A549 (cell line): ENCODE results near the gene TRAF3. TPM values are rescaled to one million over a fixed set of nuclear protein-coding genes. Genes with fewer than 3 reads are reported as not detected.

ENCODE experiments used
- ATAC-seq, 2 experiments: fragments of 200-7000 bp in 1 of 2; fragments of >200 bp in 1 of 2; cut with Nextera tagmentation in 1 of 2; cut with Tn5 transposase in 1 of 2; 3 replicates each; pipeline versions ENCODE4 v1.8.0 to v1.9.1; 2018 to 2020; ENCODE audit warnings: mild to moderate bottlenecking in 1 of 2, moderate library complexity in 1 of 2
- CTCF ChIA-PET: fragments of 300-600 bp; sonication (Branson Sonifier 250); formaldehyde crosslinking; extraction: SDS; loops from one replicate; lab custom pipeline; 2021; ENCODE audit warnings: antibody characterized with exemption, inconsistent platforms; lab: Yijun Ruan, JAX
- POLR2A ChIA-PET: fragments of 350-600 bp; formaldehyde crosslinking; extraction: SDS; loops from one replicate; lab custom pipeline; 2021; ENCODE audit warnings: antibody characterized with exemption, inconsistent platforms; lab: Yijun Ruan, JAX
- DNase-seq, 2 experiments: peaks; one replicate each; pipeline versions ENCODE4 v3.0.0 to v3.0.0-alpha.2; 2011 to 2016; ENCODE audit warnings: low read depth in 1 of 2, low spot score in 1 of 2
- FAIRE-seq: peaks from 2 replicates; lab custom pipeline; 2011; peaks lifted over from hg19 to GRCh38; lab: Jason Lieb, UNC
- H3K27ac ChIP-seq, 2 experiments: fragments of >200 bp; sonication (Bioruptor Twin); formaldehyde crosslinking; 3 replicates each; pipeline ENCODE4 v1.5.1; 2016 to 2017
- H3K4me1 ChIP-seq: fragments of >200 bp; sonication (Bioruptor Twin); formaldehyde crosslinking; 3 replicates; pipeline ENCODE4 v1.6.1; 2016
- H3K4me2 ChIP-seq: fragments of >200 bp; sonication (Bioruptor Twin); formaldehyde crosslinking; 3 replicates; pipeline ENCODE4 v1.6.1; 2016
- H3K4me3 ChIP-seq: fragments of >200 bp; sonication (Bioruptor Twin); formaldehyde crosslinking; 3 replicates; pipeline ENCODE4 v1.5.1; 2016
- H3K9me3 ChIP-seq: fragments of >200 bp; sonication (Bioruptor Twin); formaldehyde crosslinking; 3 replicates; pipeline ENCODE4 v1.6.1; 2016
- ATOH8 ChIP-seq: fragments of 250-450 bp; sonication (Bioruptor Pico); IDR thresholded peaks from 2 replicates; pipeline ENCODE4 v1.5.0; 2020; ENCODE audit warnings: low read depth, mild to moderate bottlenecking, moderate library complexity
- CBX2 ChIP-seq: fragments of 200-600 bp; sonication (generic); IDR thresholded peaks from 2 replicates; pipeline ENCODE4 v1.6.1; 2016; ENCODE audit warnings: low read depth, mild to moderate bottlenecking, borderline replicate concordance
- CEBPB ChIP-seq, 2 experiments: fragments of >200 bp in 1 of 2; sonication (Bioruptor Twin) in 1 of 2; formaldehyde crosslinking in 1 of 2; IDR thresholded peaks; 2 replicates each; pipeline ENCODE4 v1.6.1; 2012 to 2016
- EP300 ChIP-seq, 2 experiments: fragments of >200 bp; sonication (Bioruptor Twin); formaldehyde crosslinking; IDR thresholded peaks; 2 replicates in 1 of 2; 3 replicates in 1 of 2; pipeline ENCODE4 v1.6.1; 2016 to 2017
- FOSL2 ChIP-seq, 2 experiments: fragments of 450-650 bp in 1 of 2; fragments of >200 bp in 1 of 2; sonication (Bioruptor Twin) in 1 of 2; formaldehyde crosslinking; IDR thresholded peaks; 2 replicates each; pipeline versions ENCODE4 v1.5.0 to v1.6.1; 2016 to 2020; ENCODE audit warnings: mild to moderate bottlenecking in 1 of 2, moderate library complexity in 1 of 2
- FOXS1 ChIP-seq: fragments of 250-450 bp; sonication (Bioruptor Pico); IDR thresholded peaks from 2 replicates; pipeline ENCODE4 v1.5.0; 2020; ENCODE audit warnings: mild to moderate bottlenecking, moderate library complexity
- HES2 ChIP-seq: fragments of >200 bp; sonication (Bioruptor Twin); formaldehyde crosslinking; IDR thresholded peaks from 2 replicates; pipeline ENCODE4 v1.6.1; 2016
- HEYL ChIP-seq: fragments of 250-450 bp; sonication (Bioruptor Pico); IDR thresholded peaks from 2 replicates; pipeline ENCODE4 v1.8.0; 2021; ENCODE audit warnings: mild to moderate bottlenecking, moderate library complexity
- HMGXB4 ChIP-seq: fragments of 250-450 bp; sonication (Bioruptor Pico); IDR thresholded peaks from 2 replicates; pipeline ENCODE4 v1.5.0; 2021; ENCODE audit warnings: mild to moderate bottlenecking, moderate library complexity, borderline replicate concordance
- MAZ ChIP-seq: fragments of 150-350 bp; IDR thresholded peaks from 2 replicates; pipeline ENCODE4 v1.6.1; 2014; ENCODE audit warnings: antibody characterized with exemption, low read depth, low read length, borderline replicate concordance
- NPAS2 ChIP-seq: fragments of 250-450 bp; sonication (Bioruptor Pico); IDR thresholded peaks from 2 replicates; pipeline ENCODE4 v1.8.0; 2022; ENCODE audit warnings: mild to moderate bottlenecking, moderate library complexity, borderline replicate concordance
- POLR2A ChIP-seq: IDR thresholded peaks from 2 replicates; pipeline ENCODE4 v1.6.1; 2012; ENCODE audit warnings: mild to moderate bottlenecking, low read length
- RAD21 ChIP-seq, 2 experiments: fragments of >200 bp in 1 of 2; sonication (Bioruptor Twin) in 1 of 2; formaldehyde crosslinking in 1 of 2; IDR thresholded peaks in 1 of 2; conservative IDR thresholded peaks in 1 of 2; 2 replicates in 1 of 2; 3 replicates in 1 of 2; pipeline ENCODE4 v1.6.1; 2012 to 2018; ENCODE audit warnings: inconsistent platforms in 1 of 2
- SMC3 ChIP-seq: fragments of >200 bp; sonication (Bioruptor Twin); formaldehyde crosslinking; IDR thresholded peaks from 3 replicates; pipeline ENCODE4 v1.6.1; 2018; ENCODE audit warnings: inconsistent platforms
- WGBS: methylation state at CpG from one replicate; pipeline ENCODE4 v1.1.6; 2017; ENCODE audit errors: missing lambda C conversion rate; 5-methylcytosine and 5-hydroxymethylcytosine counted together
- polyA plus RNA-seq, 4 experiments: library from polyadenylated mRNA; depleted of rRNA in 3 of 4; stranded (reverse); fragments of >200 nt; fragmentation: RNase III in 1 of 4; extraction: RNeasy Plus Mini Kit Qiagen cat#74134 plus additional on column Dnase treatment in 1 of 4; gene quantifications; 2 replicates in 3 of 4; 3 replicates in 1 of 4; pipeline ENCODE4 v1.2.3, GENCODE V29; 2011 to 2017

Gene TRAF3
- polyA plus RNA-seq, 2 of the 4 experiments (the other 2 are of a cell fraction), result 20.2 to 25.5 TPM

- POLR2A ChIA-PET, result no interaction called here
- CTCF ChIA-PET, result interaction anchor here (0.6 to 1.2 kb wide), 2 partner anchors 14 to 56 kb away, joined by 3 read pairs; no protein-coding TSS in a partner anchor
These were observed 22.7 kb downstream of the TRAF3 start for GRCh38 chr14:102799684-102800562.

GRCh38 chr14:102802834-102803523 is 25.7 kb downstream of the TRAF3 start:
- Histone ChIP-seq H3K4me2 (no peak overlapping the region), H3K27ac (no peak overlapping the region), H3K9me3 (no peaks in the 10 kb centered on the region), H3K4me3 (no peak overlapping the region), H3K4me1 (0 out of 3 replicates have a peak, but pooled peaks cover 3% of the 10 kb centered on the region)
- ATAC-seq (no peak), FAIRE-seq (no peak), DNase-seq (no peak)
- ChIA-PET POLR2A (no interaction called here), CTCF (interaction anchor here (0.6 to 1.0 kb wide), 4 partner anchors 27 to 707 kb away, joined by 3 to 4 read pairs (median 4); no protein-coding TSS in a partner anchor)
- 97% methylated on average over 6 of the region's 6 CpGs for WGBS
- TF ChIP-seq CBX2 (no peak), RAD21 (conservative IDR thresholded peaks at IDR 0.05 in 1 of 2, IDR thresholded peaks at IDR 0.05 in 1 of 2) (no peak), HES2 (no peak)

More at GRCh38 chr14:102799684-102800562, 22.7 kb downstream of the TRAF3 start:
- Histone ChIP-seq H3K9me3 (no peaks in the 10 kb centered on the region), H3K4me3 (no peak overlapping the region), H3K4me1 (peaks cover 12% of the 10 kb centered on the region), H3K4me2 (no peak overlapping the region), H3K27ac (0 out of 6 replicates have a peak overlapping the region, but pooled peaks of 1 of the 2 experiments have one; percentile 6)
- DNase-seq (no peak), ATAC-seq (no peak), FAIRE-seq (no peak)
- TF ChIP-seq HEYL, result no peak
- TF ChIP-seq EP300 (IDR thresholded peaks at IDR 0.05), result no peak
- no peak for TF ChIP-seq NPAS2
- no peak for TF ChIP-seq SMC3
- 75% methylated on average over 8 of the region's 8 CpGs for WGBS

- Histone ChIP-seq H3K9me3 (no peaks in the 10 kb centered on the region), H3K4me1 (0 out of 3 replicates have a peak, but pooled peaks cover 5% of the 10 kb centered on the region), H3K27ac (no peak overlapping the region), H3K4me2 (no peak overlapping the region), H3K4me3 (no peak overlapping the region)
- ChIA-PET CTCF (no interaction called here), POLR2A (no interaction called here)
- no peak for TF ChIP-seq HMGXB4 (CRISPR knock-in tag)
- DNase-seq (no peak), FAIRE-seq (no peak), ATAC-seq (no peak)
- WGBS, result 87% methylated on average over 1 of the region's 1 CpG
These were observed 27.6 kb downstream of the TRAF3 start for GRCh38 chr14:102804858-102805257.

- H3K4me2 ChIP-seq, result no peak overlapping the region
- no peaks in the 10 kb centered on the region for H3K9me3 ChIP-seq
- H3K4me3 ChIP-seq, result no peak overlapping the region
- ChIA-PET POLR2A (no interaction called here), CTCF (interaction anchor here (1.7 kb wide), 1 partner anchor 10 kb away, joined by 5 read pairs; no protein-coding TSS in a partner anchor)
- no peak overlapping the region for H3K27ac ChIP-seq
- H3K4me1 ChIP-seq, result 0 out of 3 replicates have a peak, but pooled peaks cover 6% of the 10 kb centered on the region
- FAIRE-seq (no peak), DNase-seq (no peak), ATAC-seq (peak; percentile 34 to 68; a peak in 3 of 6 replicates)
- TF ChIP-seq FOSL2 (IDR thresholded peaks at IDR 0.05), result no peak
- TF ChIP-seq FOSL2 (CRISPR knock-in tag; IDR thresholded peaks at IDR 0.05), result no peak
- TF ChIP-seq MAZ, result no peak
- no peak for TF ChIP-seq FOXS1 (CRISPR knock-in tag)
- no peak for TF ChIP-seq ATOH8
- no peak for TF ChIP-seq POLR2A
- TF ChIP-seq SMC3, result no peak
- no peak for TF ChIP-seq CEBPB (IDR thresholded peaks at IDR 0.05)
- 88% methylated on average over 9 of the region's 9 CpGs for WGBS
These were observed 28.2 kb downstream of the TRAF3 start for GRCh38 chr14:102805371-102805891.
